Heart right ventricle (tissue), 16 donors: Measurements from ENCODE around the gene ZC3H4. TPM values are rescaled to one million over a fixed set of nuclear protein-coding genes. Genes with fewer than 3 reads are reported as not detected.

Experiments
- ATAC-seq, 8 donors: fragments of 200-7000 bp; cut with Tn5 transposase; one replicate each; pipeline ENCODE4 v1.9.1; 2020; ENCODE audit warnings: mild to moderate bottlenecking in 8 of 8, moderate library complexity in 8 of 8, moderate number of reproducible peaks in 1 of 8
- DNase-seq, 2 donors: peaks; one replicate each; pipeline ENCODE4 v3.0.0-alpha.2; 2020
- H3K27ac ChIP-seq, 10 donors: fragments of 200-600 bp; sonication (generic) in 2 of 10; one replicate each; pipeline versions ENCODE4 v1.5.0 to v1.8.0; 2020 to 2022; ENCODE audit warnings: mild to moderate bottlenecking in 3 of 10
- H3K27me3 ChIP-seq, 7 donors: fragments of 200-600 bp; one replicate each; pipeline ENCODE4 v1.8.0; 2021 to 2022; ENCODE audit warnings: mild to moderate bottlenecking in 2 of 7
- H3K36me3 ChIP-seq, 9 donors: fragments of 200-600 bp; sonication (generic) in 1 of 9; one replicate each; pipeline versions ENCODE4 v1.5.0 to v1.8.0; 2020 to 2022; ENCODE audit warnings: mild to moderate bottlenecking in 2 of 9
- H3K4me1 ChIP-seq, 9 donors: fragments of 200-600 bp; sonication (generic) in 1 of 9; one replicate each; pipeline versions ENCODE4 v1.5.0 to v1.8.0; 2020 to 2022; ENCODE audit warnings: mild to moderate bottlenecking in 4 of 9
- H3K4me3 ChIP-seq, 10 donors: fragments of 200-600 bp; sonication (generic) in 2 of 10; one replicate each; pipeline versions ENCODE4 v1.5.0 to v1.8.0; 2020 to 2022; ENCODE audit warnings: mild to moderate bottlenecking in 7 of 10, moderate library complexity in 2 of 10
- H3K9me3 ChIP-seq, 11 donors: fragments of 200-600 bp in 10 of 11; sonication (generic) in 2 of 11; one replicate each; pipeline versions ENCODE4 v1.5.0 to v1.8.0; 2013 to 2022; ENCODE audit warnings: mild to moderate bottlenecking in 2 of 11, control low read depth in 1 of 11, moderate library complexity in 1 of 11
- WGBS, 2 donors: extraction: QIAGEN DNeasy Blood & Tissue Kit; methylation state at CpG; one replicate each; pipeline ENCODE4 v1.1.7; 2013; ENCODE audit warnings: inconsistent platforms in 1 of 2; 5-methylcytosine and 5-hydroxymethylcytosine counted together
- intact Hi-C, 10 donors: fragments of 100-400 bp; cut with DNase I; formaldehyde crosslinking; loops; one replicate each; pipeline versions ENCODE4 v1.11.1 to v1.14.2; 2022
- polyA plus RNA-seq, 2 donors: library from polyadenylated mRNA; stranded (reverse); fragments of 200-250 nt; gene quantifications; one replicate each; pipeline ENCODE4 v1.2.3, GENCODE V29; 2013
- total RNA-seq, 10 donors: library from RNA; stranded (reverse); fragmentation: NEBNext Ultra II Directional in 3 of 10; extraction: Animal tissue kit (Norgen Biotek cat#: 25700) in 3 of 10; gene quantifications; one replicate each; pipeline versions ENCODE4 v1.2.1 to v1.2.4, GENCODE V29; 2021 to 2023
- TF ChIP-seq, protein P1 (sequence below), 9 donors: fragments of 200-600 bp; sonication (generic) in 2 of 9; IDR thresholded peaks; one replicate each; pipeline versions ENCODE4 v1.5.0 to v1.8.0; 2021 to 2022; ENCODE audit warnings: antibody characterized with exemption in 9 of 9, mild to moderate bottlenecking in 5 of 9, moderate library complexity in 1 of 9
- donor health status: Arrhythmogenic right ventricular cardiomyopathy.
- donor health status: ischemic (EF 13 %, LVEDD 7.1; RV severe dilation, severe dysfunction).
- donor health status: healthy with polysubstance abuse.
- donor health status: DM: no; HTN: yes; CAD: no.
- donor health status: DM: no; HTN: no; CAD: no.
- donor health status: ischemic (EF 25% LVEDD 6.9; RV normal size, moderate dysfunction).
- donor health status: ischemic (EF 25% LVEDD 5.7; RV mildly dilated, moderate dysfunction).
- donor health status: healthy.
- donor health status: DM: yes; HTN: yes; CAD: no.
- donor health status: Ischemic cardiomyopathy.
- donor health status: ischemic (EF 35%, LVEDD 5.7; RV mildly dilated, moderate dysfunction).
- donor health status: nonischemic (EF 11% LVEDD 7.7; RV severe dilation, severe dysfunction).
- donor health status: DM: yes; HTN: yes; CAD: no.
- donor health status: PGD.
- donor health status: ischemic (EF 29% LVEDD 5.4; RV normal size, mild dysfunction).
- donor health status: nonischemic (EF 23%, LVEDD 6.1; RV moderate dilation, normal function).

Gene ZC3H4
- total and polyA plus RNA-seq, 12 donors, result 4.5 to 32.8 (median 25.1) TPM

DNA sequence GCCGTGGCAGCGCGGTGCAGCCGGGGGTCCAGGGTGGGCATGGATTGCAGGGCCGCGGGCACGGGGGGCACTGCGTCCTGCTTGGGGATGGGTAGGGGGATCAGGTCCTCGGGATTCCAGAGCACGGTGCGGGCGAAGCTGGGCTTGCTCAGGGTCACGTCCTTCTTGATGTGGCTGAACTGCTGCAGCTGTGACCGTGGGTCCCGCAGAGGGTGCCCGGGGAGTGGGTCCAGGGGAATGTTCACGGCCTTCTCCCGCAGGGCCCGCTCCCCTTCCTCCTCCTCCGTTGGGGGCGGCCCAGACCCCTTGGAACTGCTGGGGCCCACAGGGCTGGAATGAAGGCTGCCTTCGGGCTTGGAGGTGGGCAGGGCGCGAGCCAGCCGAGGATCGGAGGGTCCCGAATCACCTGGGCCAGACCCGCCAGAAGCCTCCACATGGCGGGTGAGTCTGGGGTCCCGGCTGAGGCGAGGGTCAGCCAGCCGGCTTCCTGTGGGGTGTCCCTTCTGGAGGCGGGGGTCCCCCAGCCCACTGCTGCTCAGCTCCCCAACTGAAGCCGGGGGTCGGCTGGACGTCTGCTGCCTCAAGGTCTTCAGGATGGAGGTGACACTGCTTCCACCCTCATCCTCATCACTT, 46.2 kb downstream of the ZC3H4 start:
- no peak for ATAC-seq
- no peaks in the 10 kb centered on the region for H3K27me3 ChIP-seq
- no peak overlapping the region for H3K4me3 ChIP-seq
- intact Hi-C loops, result no loop called here
- H3K27ac ChIP-seq, result no peak overlapping the region
- 93 to 96% methylated on average over 36 of the region's 36 CpGs for whole genome bisulfite sequencing, 2 donors
- TF ChIP-seq, protein P1, sequence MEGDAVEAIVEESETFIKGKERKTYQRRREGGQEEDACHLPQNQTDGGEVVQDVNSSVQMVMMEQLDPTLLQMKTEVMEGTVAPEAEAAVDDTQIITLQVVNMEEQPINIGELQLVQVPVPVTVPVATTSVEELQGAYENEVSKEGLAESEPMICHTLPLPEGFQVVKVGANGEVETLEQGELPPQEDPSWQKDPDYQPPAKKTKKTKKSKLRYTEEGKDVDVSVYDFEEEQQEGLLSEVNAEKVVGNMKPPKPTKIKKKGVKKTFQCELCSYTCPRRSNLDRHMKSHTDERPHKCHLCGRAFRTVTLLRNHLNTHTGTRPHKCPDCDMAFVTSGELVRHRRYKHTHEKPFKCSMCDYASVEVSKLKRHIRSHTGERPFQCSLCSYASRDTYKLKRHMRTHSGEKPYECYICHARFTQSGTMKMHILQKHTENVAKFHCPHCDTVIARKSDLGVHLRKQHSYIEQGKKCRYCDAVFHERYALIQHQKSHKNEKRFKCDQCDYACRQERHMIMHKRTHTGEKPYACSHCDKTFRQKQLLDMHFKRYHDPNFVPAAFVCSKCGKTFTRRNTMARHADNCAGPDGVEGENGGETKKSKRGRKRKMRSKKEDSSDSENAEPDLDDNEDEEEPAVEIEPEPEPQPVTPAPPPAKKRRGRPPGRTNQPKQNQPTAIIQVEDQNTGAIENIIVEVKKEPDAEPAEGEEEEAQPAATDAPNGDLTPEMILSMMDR (IDR thresholded peaks at IDR 0.05), result no peak
- no peak for DNase-seq
- no peaks in the 10 kb centered on the region for H3K9me3 ChIP-seq
- no peaks in the 10 kb centered on the region for H3K4me1 ChIP-seq
- H3K36me3 ChIP-seq, result peaks cover 0 to 88% (median 56%) of the 10 kb centered on the region in 9 donors

DNA sequence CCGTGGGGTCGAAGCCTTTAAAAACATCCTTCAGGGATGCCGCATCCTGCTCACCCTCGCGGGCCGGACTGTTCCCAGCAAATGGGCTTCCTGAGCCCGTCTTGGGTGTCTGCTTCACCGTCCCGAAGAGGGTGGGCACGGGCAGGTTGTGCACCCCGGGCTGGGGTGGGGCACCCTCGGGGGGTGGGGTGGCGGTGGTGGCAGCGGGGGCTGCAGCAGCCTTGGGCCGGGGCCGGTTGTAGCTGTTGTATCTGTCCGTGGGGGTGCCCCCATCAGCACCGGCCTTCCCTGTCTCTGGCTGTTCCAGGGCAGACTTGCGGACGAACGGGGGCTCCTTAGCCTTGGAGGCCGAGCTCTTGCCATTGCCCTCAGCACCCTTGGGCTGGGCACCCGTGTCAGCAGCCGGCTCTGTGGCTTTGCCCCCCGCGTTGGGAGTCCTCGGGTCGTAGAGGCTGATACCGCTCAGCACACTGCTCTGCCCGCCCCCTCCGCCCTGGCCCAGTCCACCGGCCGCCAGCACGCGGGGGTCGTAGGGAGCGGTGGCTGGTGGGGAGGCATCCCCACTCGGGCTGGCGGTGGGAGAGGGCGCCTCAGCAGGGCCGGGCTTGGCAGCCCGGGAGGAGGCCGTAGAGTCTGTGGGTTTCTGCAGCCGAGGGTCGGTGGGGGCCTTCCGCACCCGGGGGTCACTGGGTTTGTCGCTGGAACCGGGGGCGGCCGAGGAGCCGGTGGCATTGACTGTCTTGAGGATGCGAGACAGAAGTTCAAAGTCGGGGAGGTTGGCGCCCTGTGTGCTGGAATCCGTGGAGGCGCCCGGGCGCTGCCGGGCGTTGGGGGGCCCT, 47.0 kb downstream of the ZC3H4 start:
- DNase-seq (no peak), ATAC-seq (peak in 2 of 8 donors; percentile 18 to 31)
- H3K27ac ChIP-seq, result no peak overlapping the region
- H3K4me3 ChIP-seq, result no peak overlapping the region
- TF ChIP-seq, protein P1 (IDR thresholded peaks at IDR 0.05), result no peak
- H3K27me3 ChIP-seq, result no peaks in the 10 kb centered on the region
- no peaks in the 10 kb centered on the region for H3K9me3 ChIP-seq
- WGBS, 2 donors, result 91 to 94% methylated on average over 60 to 61 of the region's 61 CpGs
- no peaks in the 10 kb centered on the region for H3K4me1 ChIP-seq
- intact Hi-C loops, result no loop called here
- H3K36me3 ChIP-seq, result peaks cover 0 to 80% (median 48%) of the 10 kb centered on the region in 9 donors

DNA sequence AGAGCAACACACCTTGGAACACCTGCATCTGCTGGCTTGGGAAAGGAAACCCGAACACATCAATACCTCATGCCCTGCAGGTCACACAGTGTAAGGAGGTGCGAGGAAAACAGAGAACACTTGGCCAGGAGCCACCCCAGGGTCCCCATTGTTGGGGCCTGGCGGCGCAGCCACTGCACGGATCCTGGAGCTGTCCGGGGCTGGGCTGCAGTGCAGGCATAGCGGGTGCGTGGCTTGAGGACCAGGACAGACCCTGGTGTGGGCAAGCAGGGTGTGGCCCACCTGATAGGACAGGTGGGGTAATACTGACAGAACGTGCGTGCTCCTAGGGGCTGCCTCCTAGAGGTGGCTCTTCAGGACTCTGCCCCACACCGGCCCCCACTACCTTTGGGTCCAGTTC, 48.3 kb downstream of the ZC3H4 start:
- no peak for DNase-seq
- no peak overlapping the region for H3K4me3 ChIP-seq
- no peak overlapping the region for H3K27ac ChIP-seq
- no peaks in the 10 kb centered on the region for H3K9me3 ChIP-seq
- H3K4me1 ChIP-seq, result no peaks in the 10 kb centered on the region
- intact Hi-C loops, result no loop called here
- ATAC-seq, result peak in 1 of 8 donors; percentile 34
- H3K36me3 ChIP-seq, result peaks cover 0 to 67% (median 42%) of the 10 kb centered on the region in 9 donors
- H3K27me3 ChIP-seq, result no peaks in the 10 kb centered on the region
- WGBS, 2 donors, result 85 to 89% methylated on average over 11 of the region's 11 CpGs
- TF ChIP-seq, protein P1 (IDR thresholded peaks at IDR 0.05), result no peak

DNA sequence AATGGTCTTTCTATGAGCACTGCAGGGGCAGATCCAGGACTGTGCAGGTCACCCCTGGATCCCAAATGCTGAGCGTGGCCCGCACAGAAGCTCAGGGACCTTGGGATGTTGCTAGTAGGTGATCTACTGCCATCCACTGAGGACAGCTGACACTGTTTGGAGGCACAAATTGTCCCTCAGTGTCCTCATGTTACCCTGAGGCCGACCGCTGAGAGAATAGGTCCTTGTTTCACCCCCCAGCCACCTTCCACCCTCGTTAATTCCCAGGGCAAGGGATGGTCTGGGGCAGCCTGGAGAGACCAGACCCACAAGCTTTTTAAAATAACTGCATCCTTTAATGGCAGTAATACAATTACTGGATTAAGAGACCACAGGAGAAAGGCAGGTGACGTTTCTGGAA, 49.7 kb downstream of the ZC3H4 start:
- Histone ChIP-seq H3K27ac (no peak overlapping the region), H3K4me1 (no peaks in the 10 kb centered on the region), H3K9me3 (no peaks in the 10 kb centered on the region), H3K27me3 (no peaks in the 10 kb centered on the region), H3K36me3 (peaks cover 0 to 53% (median 35%) of the 10 kb centered on the region in 9 donors), H3K4me3 (no peak overlapping the region)
- TF ChIP-seq, protein P1 (IDR thresholded peaks at IDR 0.05), result no peak
- DNase-seq (no peak), ATAC-seq (no peak)
- 86 to 92% methylated on average over 6 of the region's 6 CpGs for WGBS, 2 donors
- intact Hi-C loops, result no loop called here
